ENCODE data around the gene TMEM128.

GRCh38 chr4:4269856-4270255 lies 21.8 kb upstream of the TMEM128 start:
- TF ChIP-seq CTCF (IDR thresholded peaks at IDR 0.05; ENCODE audit: low read depth, low read length) = no peak
- TF ChIP-seq EZH2phosphoT487 (IDR thresholded peaks at IDR 0.05; ENCODE audit: low read depth) = no peak

Data from OCI-LY3 (cell line).